T47D (cell line): ENCODE results near the gene NME5.
A peak's percentile ranks its signal among the peaks of the same experiment; 100 is the strongest.

ENCODE experiments used
- DNase-seq, 2 experiments: peaks; one replicate each; pipeline versions ENCODE4 v3.0.0 to v3.0.0-alpha.2; 2011 to 2012; ENCODE audit warnings: low read depth in 1 of 2, low spot score in 1 of 2
- JUND ChIP-seq: IDR thresholded peaks from 2 replicates; pipeline ENCODE4 v1.6.1; 2012; ENCODE audit warnings: low read depth
- in situ Hi-C: cut with HindIII; loops from 2 replicates; pipeline ENCODE4 v1.10.0; 2016; ENCODE audit warnings: low sequenced_read_pairs, low pct_unique_long_range_greater_than_20kb

Gene NME5, protein sequence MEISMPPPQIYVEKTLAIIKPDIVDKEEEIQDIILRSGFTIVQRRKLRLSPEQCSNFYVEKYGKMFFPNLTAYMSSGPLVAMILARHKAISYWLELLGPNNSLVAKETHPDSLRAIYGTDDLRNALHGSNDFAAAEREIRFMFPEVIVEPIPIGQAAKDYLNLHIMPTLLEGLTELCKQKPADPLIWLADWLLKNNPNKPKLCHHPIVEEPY

GRCh38 chr5:138138949-138139780 lies at the start of gene NME5:
NME5 (minus strand) TSS chr5:138139428; CDS start chr5:138138780, 648 bp downstream.
- in situ Hi-C loops = no loop called here
- no peak for TF ChIP-seq JUND
- peak; percentile 79 to 85 for DNase-seq

GRCh38 chr5:138188626-138189025 lies 49.4 kb upstream of the NME5 start:
- DNase-seq = no peak
- in situ Hi-C loops = no loop called here
- no peak for TF ChIP-seq JUND

DNA sequence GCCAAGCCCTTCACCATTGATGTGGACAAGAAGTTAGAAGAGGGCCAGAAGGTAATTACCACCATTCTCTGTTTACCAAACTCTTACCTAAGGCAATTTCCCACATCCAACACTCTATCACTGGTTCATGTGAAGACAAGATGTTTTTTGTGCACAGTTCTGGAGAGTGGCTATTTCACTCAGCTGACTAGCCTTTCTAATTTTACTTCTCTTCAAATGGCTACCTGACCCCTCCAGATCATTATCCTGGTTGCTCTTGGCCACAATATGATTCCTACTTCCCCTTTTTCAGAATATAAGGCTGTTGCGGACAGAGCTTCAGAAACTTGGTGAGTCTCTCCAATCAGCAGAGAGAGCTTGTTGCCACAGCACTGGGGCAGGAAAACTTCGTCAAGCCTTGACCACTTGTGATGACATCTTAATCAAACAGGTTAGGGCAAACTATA lies 46.8 kb upstream of the NME5 start:
- no peak for TF ChIP-seq JUND
- no peak for DNase-seq
- in situ Hi-C loops = no loop called here

DNA sequence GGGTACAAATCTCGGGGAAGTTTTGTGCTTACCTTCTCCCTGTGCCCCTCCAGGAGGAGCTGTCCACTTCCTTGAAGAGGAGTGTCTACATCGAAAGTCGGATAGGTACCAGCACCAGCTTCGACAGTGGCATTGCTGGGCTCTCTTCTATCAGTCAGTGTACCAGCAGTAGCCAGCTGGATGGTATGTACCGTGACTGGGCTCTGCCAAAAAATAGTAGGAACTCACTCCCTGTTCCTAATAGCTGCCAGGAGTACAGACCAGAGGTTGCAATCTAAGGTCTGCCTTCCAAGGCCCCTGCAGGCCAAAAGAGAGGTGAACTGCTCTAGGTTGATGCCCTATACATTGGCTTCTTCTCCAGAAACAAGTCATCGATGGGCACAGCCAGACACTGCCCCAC lies 43.6 kb upstream of the NME5 start:
- DNase-seq = no peak
- TF ChIP-seq JUND = no peak
- in situ Hi-C loops = no loop called here

- TF ChIP-seq JUND = no peak
- in situ Hi-C loops = no loop called here
- DNase-seq = no peak
Observed at GRCh38 chr5:138180841-138181240, 41.6 kb upstream of the NME5 start.

DNA sequence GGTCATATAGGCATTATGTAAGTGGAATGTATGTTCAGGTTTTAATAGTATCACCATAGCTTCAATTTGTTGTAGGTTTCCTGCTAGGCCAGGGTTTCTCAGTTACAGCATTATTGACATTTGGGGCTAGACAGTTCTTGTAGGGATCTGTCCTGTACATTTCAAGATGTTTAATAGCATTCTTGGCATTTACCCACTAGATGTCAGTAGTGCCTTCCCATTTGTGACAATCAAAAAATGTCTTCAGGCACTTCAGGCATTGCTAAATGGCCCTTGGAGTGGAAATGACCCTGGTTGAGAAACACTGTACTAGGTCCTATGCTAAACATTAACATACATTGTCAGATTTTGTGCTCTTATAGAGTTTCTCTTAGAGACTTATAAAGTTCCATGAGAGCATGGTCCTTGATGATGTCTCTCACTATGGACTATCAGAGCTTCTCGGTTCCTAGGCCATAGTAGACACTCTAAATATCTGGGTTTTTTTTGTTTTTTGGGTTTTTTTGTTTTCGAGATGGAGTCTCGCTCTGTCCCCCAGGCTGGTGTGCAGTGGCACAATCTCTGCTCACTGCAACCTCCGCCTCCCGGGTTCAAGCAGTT lies 41.1 kb upstream of the NME5 start:
- no peak for TF ChIP-seq JUND
- peak; percentile 26 to 88 for DNase-seq
- in situ Hi-C loops = no loop called here

GRCh38 chr5:138179277-138179857 lies 40.1 kb upstream of the NME5 start:
- DNase-seq = no peak
- in situ Hi-C loops = no loop called here
- no peak for TF ChIP-seq JUND

DNA sequence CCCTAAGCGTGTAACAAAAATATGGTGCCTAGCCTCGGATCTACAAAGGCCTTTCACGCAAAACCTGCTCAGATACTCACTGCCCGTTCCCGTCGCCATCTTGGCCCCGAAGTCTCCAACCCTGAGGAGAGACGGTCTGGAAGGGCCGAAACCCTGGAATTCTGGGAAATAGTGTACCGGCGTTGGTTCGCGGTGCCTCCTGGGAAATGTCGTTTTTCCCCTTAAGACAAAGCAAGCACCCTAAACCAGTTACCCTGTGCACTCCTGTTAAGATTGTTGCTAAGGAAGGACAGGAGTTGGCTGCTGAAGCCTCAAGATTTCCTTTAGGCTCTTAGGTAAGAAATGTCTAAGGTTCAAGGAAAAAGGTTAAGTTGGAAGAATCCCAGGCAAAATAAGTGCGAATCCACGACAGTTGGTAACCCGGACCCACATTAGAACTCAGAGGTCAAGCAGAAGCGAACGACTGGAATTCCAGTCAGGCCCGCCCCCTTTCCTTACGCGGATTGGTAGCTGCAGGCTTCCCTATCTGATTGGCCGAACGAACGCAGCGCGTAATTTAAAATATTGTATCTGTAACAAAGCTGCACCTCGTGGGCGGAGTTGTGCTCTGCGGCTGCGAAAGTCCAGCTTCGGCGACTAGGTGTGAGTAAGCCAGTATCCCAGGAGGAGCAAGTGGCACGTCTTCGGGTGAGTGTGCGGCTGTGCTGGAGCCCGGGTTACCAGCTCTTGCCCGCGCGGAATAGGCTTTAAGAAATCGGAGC lies 39.5 kb upstream of the NME5 start, which contains the start of the genes BRD8 and KIF20A:
TSS of gene BRD8 (minus strand) at position 115 of the 761 bp plus-strand sequence. CDS start at position 99, 16 bp downstream.
TSS of gene KIF20A (plus strand) at position 597 of the 761 bp plus-strand sequence. CDS start 569 bp downstream, outside the sequence.
- DNase-seq = peak; percentile 65 to 97
- TF ChIP-seq JUND = no peak
- in situ Hi-C loops = no loop called here

- no peak for TF ChIP-seq JUND
- in situ Hi-C loops = no loop called here
- DNase-seq = peak; percentile 21 to 52
Observed at GRCh38 chr5:138177941-138178515, 38.8 kb upstream of the NME5 start.

- DNase-seq = no peak
- no peak for TF ChIP-seq JUND
- in situ Hi-C loops = no loop called here
Observed at GRCh38 chr5:138170299-138170698, 31.1 kb upstream of the NME5 start.

DNA sequence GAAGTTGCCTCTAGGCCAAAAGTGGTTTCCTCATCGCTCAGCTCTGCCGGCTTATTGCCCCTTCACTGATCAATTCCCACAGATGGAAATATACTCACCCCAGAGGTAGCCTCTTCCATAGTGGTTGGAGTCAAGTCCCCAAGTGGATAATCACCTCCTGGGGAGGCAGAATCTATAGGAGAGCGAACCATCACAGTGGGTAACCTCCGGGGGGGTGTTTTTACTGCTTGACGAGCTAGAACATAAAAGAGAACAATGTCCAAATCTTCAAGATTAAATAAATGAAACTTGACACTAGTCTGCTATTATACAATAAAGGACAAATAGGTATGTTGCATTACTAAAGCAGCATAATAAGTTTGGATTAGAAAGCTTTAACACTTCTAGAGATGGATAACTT lies 29.9 kb upstream of the NME5 start:
- no peak for DNase-seq
- no peak for TF ChIP-seq JUND
- in situ Hi-C loops = no loop called here
